ENCODE data around the gene ZNF181.

DNA sequence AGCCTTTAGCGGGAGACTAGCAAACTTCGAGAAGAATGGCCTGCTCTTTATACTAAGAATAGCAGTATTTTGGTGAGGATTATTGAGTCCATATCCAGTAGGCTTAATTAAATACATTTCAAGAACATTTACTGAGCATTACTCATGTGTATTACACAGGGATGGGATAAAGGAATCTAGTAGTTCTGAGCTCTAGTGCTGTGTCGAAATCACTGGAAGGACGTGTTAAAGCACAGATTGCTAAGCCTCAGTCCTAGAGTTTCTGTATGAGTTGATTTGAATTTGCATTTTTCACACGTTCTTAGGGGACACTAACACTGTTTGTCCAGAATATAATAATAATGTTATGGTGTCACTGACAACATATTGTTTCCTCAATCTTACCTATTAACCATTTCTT lies 47.6 kb upstream of the ZNF181 start:
- TF ChIP-seq CTCF (IDR thresholded peaks at IDR 0.05; ENCODE audit: poor library complexity), result no peak
- TF ChIP-seq EZH2 (IDR thresholded peaks at IDR 0.05; ENCODE audit: borderline replicate concordance), result no peak

Measured in hepatocyte (in vitro differentiated cells).